Lower leg skin (tissue), 3 donors: ENCODE measurements around the gene STH.

Experiments
- POLR2A ChIP-seq, 2 donors: fragments of 450-650 bp; IDR thresholded peaks; one replicate each; pipeline ENCODE4 v1.6.1; 2016 to 2017; ENCODE audit warnings: antibody characterized with exemption in 2 of 2, mild to moderate bottlenecking in 1 of 2, moderate library complexity in 1 of 2
- TF ChIP-seq, protein P1 (sequence below), 3 donors: fragments of 450-650 bp; IDR thresholded peaks; one replicate each; pipeline ENCODE4 v1.5.1; 2016; ENCODE audit warnings: antibody characterized with exemption in 3 of 3, mild to moderate bottlenecking in 3 of 3, moderate library complexity in 2 of 3

DNA sequence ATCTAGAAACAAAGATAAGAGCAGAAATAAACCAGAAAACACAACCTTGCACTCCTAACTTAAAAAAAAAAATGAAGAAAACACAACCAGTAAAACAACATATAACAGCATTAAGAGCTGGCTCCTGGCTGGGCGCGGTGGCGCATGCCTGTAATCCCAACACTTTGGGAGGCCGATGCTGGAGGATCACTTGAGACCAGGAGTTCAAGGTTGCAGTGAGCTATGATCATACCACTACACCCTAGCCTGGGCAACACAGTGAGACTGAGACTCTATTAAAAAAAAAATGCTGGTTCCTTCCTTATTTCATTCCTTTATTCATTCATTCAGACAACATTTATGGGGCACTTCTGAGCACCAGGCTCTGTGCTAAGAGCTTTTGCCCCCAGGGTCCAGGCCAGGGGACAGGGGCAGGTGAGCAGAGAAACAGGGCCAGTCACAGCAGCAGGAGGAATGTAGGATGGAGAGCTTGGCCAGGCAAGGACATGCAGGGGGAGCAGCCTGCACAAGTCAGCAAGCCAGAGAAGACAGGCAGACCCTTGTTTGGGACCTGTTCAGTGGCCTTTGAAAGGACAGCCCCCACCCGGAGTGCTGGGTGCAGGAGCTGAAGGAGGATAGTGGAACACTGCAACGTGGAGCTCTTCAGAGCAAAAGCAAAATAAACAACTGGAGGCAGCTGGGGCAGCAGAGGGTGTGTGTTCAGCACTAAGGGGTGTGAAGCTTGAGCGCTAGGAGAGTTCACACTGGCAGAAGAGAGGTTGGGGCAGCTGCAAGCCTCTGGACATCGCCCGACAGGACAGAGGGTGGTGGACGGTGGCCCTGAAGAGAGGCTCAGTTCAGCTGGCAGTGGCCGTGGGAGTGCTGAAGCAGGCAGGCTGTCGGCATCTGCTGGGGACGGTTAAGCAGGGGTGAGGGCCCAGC, 2.6 kb downstream of the STH start:
- TF ChIP-seq, protein P1, sequence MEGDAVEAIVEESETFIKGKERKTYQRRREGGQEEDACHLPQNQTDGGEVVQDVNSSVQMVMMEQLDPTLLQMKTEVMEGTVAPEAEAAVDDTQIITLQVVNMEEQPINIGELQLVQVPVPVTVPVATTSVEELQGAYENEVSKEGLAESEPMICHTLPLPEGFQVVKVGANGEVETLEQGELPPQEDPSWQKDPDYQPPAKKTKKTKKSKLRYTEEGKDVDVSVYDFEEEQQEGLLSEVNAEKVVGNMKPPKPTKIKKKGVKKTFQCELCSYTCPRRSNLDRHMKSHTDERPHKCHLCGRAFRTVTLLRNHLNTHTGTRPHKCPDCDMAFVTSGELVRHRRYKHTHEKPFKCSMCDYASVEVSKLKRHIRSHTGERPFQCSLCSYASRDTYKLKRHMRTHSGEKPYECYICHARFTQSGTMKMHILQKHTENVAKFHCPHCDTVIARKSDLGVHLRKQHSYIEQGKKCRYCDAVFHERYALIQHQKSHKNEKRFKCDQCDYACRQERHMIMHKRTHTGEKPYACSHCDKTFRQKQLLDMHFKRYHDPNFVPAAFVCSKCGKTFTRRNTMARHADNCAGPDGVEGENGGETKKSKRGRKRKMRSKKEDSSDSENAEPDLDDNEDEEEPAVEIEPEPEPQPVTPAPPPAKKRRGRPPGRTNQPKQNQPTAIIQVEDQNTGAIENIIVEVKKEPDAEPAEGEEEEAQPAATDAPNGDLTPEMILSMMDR (IDR thresholded peaks at IDR 0.05): no peak
- TF ChIP-seq POLR2A (IDR thresholded peaks at IDR 0.05): no peak
